HG02938 (cell line): ENCODE results near the gene PRKACG.
"Not testable (repeated sequence)": the region's sequence is repeated elsewhere in the genome, so short reads cannot be mapped to it uniquely, and the experiment has no call there.

ENCODE experiments used
- ATAC-seq: cut with Tn5 transposase; IDR thresholded peaks from one replicate; pipeline ENCODE4 v1.9.1; 2021; ENCODE audit warnings: mild to moderate bottlenecking, moderate library complexity; ENCODE audit not compliant: unreplicated experiment

Gene PRKACG

GRCh38 chr9:69014013-69014412 lies at the start of gene PRKACG:
PRKACG (minus strand) TSS chr9:69014113; CDS start chr9:69014092, 21 bp downstream.
- ATAC-seq, result no peak

GRCh38 chr9:69062195-69062594 lies 48.3 kb upstream of the PRKACG start:
- no peak for ATAC-seq

- ATAC-seq, result no peak
These were observed 46.9 kb upstream of the PRKACG start for GRCh38 chr9:69060766-69061165.

GRCh38 chr9:69058101-69058500 lies 44.2 kb upstream of the PRKACG start:
- ATAC-seq, result no peak

GRCh38 chr9:69056191-69056815 lies 42.4 kb upstream of the PRKACG start:
- no peak for ATAC-seq

GRCh38 chr9:69054989-69055388 lies 41.1 kb upstream of the PRKACG start:
- ATAC-seq, result no peak

- ATAC-seq, result not testable (repeated sequence)
These were observed 37.0 kb upstream of the PRKACG start for GRCh38 chr9:69050936-69051335.

- ATAC-seq, result no peak
These were observed 35.2 kb upstream of the PRKACG start for GRCh38 chr9:69049094-69049493.

- no peak for ATAC-seq
These were observed 33.5 kb upstream of the PRKACG start for GRCh38 chr9:69047371-69047770.

- ATAC-seq, result no peak
These were observed 32.8 kb upstream of the PRKACG start for GRCh38 chr9:69046723-69047122.

GRCh38 chr9:69045821-69046220 lies 31.9 kb upstream of the PRKACG start:
- no peak for ATAC-seq

GRCh38 chr9:69044240-69045219 lies 30.6 kb upstream of the PRKACG start:
- ATAC-seq, result no peak

GRCh38 chr9:69040646-69041045 lies 26.7 kb upstream of the PRKACG start:
- no peak for ATAC-seq

GRCh38 chr9:69036799-69037198 lies 22.9 kb upstream of the PRKACG start:
- no peak for ATAC-seq

- ATAC-seq, result peak; percentile 19
These were observed 22.4 kb upstream of the PRKACG start for GRCh38 chr9:69036309-69036708.

GRCh38 chr9:69035438-69036308 lies 21.8 kb upstream of the PRKACG start, which contains the start of gene FXN:
FXN (plus strand) TSS chr9:69035752; CDS start chr9:69035783, 31 bp downstream.
- peak; percentile 84 for ATAC-seq

GRCh38 chr9:69034071-69034470 lies 20.2 kb upstream of the PRKACG start:
- no peak for ATAC-seq

GRCh38 chr9:69030851-69031645 lies 17.1 kb upstream of the PRKACG start:
- ATAC-seq, result no peak

- no peak for ATAC-seq
These were observed 15.6 kb upstream of the PRKACG start for GRCh38 chr9:69029535-69029934.

- no peak for ATAC-seq
These were observed 14.8 kb upstream of the PRKACG start for GRCh38 chr9:69028754-69029153.
